CD4-positive, alpha-beta T cell treated with Interferon gamma for 1 hour (primary cell): ENCODE data around the gene CYP21A2.
"Not testable (repeated sequence)": the region's sequence is repeated elsewhere in the genome, so short reads cannot be mapped to it uniquely, and the experiment has no call there.

Experiments
- DNase-seq: peaks from one replicate; pipeline ENCODE4 v3.0.0-alpha.2; 2020

Gene CYP21A2

GRCh38 chr6:32035283-32036013, 2.8 kb upstream of the CYP21A2 start:
- DNase-seq, result not testable (repeated sequence)

- DNase-seq, result not testable (repeated sequence)
These were observed 1.1 kb upstream of the CYP21A2 start for GRCh38 chr6:32037136-32037535.

GRCh38 chr6:32038878-32039277, 663 bp downstream of the CYP21A2 start:
- DNase-seq, result not testable (repeated sequence)

GRCh38 chr6:32039321-32040274, 1.4 kb downstream of the CYP21A2 start:
- DNase-seq, result not testable (repeated sequence)

GRCh38 chr6:32040299-32041049, 2.3 kb downstream of the CYP21A2 start:
- DNase-seq, result not testable (repeated sequence)

- not testable (repeated sequence) for DNase-seq
These were observed 2.8 kb downstream of the CYP21A2 start for GRCh38 chr6:32041050-32041321.

- DNase-seq, result not testable (repeated sequence)
These were observed 3.2 kb downstream of the CYP21A2 start for GRCh38 chr6:32041385-32041784.

- DNase-seq, result not testable (repeated sequence)
These were observed 4.1 kb downstream of the CYP21A2 start for GRCh38 chr6:32042276-32042675.

GRCh38 chr6:32043589-32044380, 5.6 kb downstream of the CYP21A2 start:
- not testable (repeated sequence) for DNase-seq

GRCh38 chr6:32044916-32045315, 6.7 kb downstream of the CYP21A2 start:
- DNase-seq, result not testable (repeated sequence)

- DNase-seq, result no peak
These were observed 7.7 kb downstream of the CYP21A2 start for GRCh38 chr6:32045811-32046449.

- no peak for DNase-seq
These were observed 8.4 kb downstream of the CYP21A2 start for GRCh38 chr6:32046450-32047083.

- DNase-seq, result no peak
These were observed 8.9 kb downstream of the CYP21A2 start for GRCh38 chr6:32047084-32047478.

GRCh38 chr6:32047539-32047854, 9.3 kb downstream of the CYP21A2 start:
- no peak for DNase-seq

- peak; percentile 46 for DNase-seq
These were observed 9.9 kb downstream of the CYP21A2 start for GRCh38 chr6:32047855-32048766.

GRCh38 chr6:32049149-32049548, 10.9 kb downstream of the CYP21A2 start:
- DNase-seq, result not testable (repeated sequence)

GRCh38 chr6:32049736-32050135, 11.5 kb downstream of the CYP21A2 start:
- not testable (repeated sequence) for DNase-seq

GRCh38 chr6:32050562-32050961, 12.3 kb downstream of the CYP21A2 start:
- no peak for DNase-seq

- not testable (repeated sequence) for DNase-seq
These were observed 14.4 kb downstream of the CYP21A2 start for GRCh38 chr6:32052626-32053025.

GRCh38 chr6:32053314-32053713, 15.1 kb downstream of the CYP21A2 start:
- not testable (repeated sequence) for DNase-seq
